ENCODE results near the gene PPFIA2.

PPFIA2 gene

DNA sequence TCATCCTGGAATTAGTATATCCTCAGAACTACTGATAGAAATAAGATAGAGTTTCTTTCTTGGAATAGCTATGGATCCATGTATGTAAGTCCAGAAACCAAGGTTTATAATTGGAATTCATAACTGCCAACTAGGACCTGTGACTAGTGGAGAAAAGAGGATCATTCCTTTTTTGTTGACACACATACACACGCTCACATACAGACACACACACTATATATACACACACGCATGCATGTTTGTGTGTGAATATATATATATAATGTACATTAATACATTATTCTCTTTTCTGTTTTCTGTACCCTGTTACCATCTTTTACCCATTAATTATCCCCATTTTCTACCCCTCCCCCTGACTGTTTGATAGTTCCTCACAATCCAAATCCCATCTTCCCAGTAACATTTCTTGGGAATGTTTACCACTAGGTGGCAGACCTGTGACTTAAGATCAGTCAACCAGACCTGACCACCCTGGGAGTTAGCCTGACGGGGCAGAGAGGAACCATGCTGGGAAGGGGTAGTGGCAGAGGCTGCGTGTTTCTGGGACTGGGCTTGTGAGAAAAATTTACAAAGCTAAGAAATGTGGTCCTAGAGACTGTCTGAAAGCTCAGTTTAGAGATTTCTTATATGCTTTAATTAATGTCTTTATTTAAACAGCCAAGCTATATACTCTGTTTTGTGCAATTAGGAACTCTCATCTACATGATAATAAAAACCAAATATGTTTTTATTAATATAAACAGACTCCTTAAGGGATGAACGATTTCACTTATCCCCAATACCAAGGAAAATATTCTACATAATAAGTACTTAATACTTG lies 308.0 kb downstream of the PPFIA2 start:
- peak; percentile 65 for DNase-seq (ENCODE audit: low read depth, low spot score)

- no peak for DNase-seq (ENCODE audit: low read depth, low spot score)
Observed at GRCh38 chr12:81441629-81442028, 317.5 kb downstream of the PPFIA2 start.

GRCh38 chr12:81440001-81440400 lies 319.1 kb downstream of the PPFIA2 start:
- no peak for DNase-seq (ENCODE audit: low read depth, low spot score)

GRCh38 chr12:81439344-81439743 lies 319.8 kb downstream of the PPFIA2 start:
- DNase-seq (ENCODE audit: low read depth, low spot score): no peak

GRCh38 chr12:81417056-81417455 lies 342.1 kb downstream of the PPFIA2 start:
- no peak for DNase-seq (ENCODE audit: low read depth, low spot score)

- no peak for DNase-seq (ENCODE audit: low read depth, low spot score)
Observed at GRCh38 chr12:81416571-81416970, 342.6 kb downstream of the PPFIA2 start.

GRCh38 chr12:81414441-81414840 lies 344.7 kb downstream of the PPFIA2 start:
- no peak for DNase-seq (ENCODE audit: low read depth, low spot score)

GRCh38 chr12:81412940-81413339 lies 346.2 kb downstream of the PPFIA2 start:
- no peak for DNase-seq (ENCODE audit: low read depth, low spot score)

DNA sequence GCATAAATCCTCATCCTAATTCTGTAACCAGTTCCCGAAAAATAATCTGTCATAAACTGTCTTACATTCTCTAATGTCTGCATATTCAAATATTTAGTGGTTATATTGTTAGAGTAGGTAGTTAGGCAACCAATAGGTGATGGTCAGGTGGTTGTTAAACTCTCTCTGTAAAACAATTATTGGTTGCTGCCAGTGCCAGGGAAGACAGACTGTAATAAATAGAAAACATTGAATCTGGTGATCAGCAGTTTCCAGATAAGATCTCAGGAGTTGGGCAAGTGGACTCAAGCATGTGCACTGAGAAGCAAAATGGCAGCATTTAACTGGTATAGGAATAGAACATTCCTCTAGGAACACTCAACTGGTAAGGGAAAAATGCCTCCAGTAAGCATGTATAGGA lies 355.8 kb downstream of the PPFIA2 start:
- no peak for DNase-seq (ENCODE audit: low read depth, low spot score)

DNA sequence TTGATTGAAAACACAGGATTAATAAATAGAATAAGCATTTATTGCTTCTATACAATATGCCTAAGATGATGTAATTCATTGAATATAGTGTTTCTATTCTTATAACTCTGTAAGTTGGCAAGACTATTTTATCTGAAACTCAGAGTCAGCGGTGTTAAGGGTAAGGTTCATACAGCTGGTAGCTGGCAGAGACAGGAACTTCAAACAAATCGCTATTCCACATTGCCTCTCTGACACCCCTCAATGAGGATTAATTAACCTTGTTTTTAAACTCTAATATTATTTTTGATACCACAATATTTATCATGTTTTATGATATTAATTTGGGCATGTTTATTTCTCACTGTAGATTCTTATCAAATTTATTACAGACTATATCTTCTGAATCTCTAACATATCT lies 357.9 kb downstream of the PPFIA2 start:
- DNase-seq (ENCODE audit: low read depth, low spot score): no peak

GRCh38 chr12:81400024-81400423 lies 359.1 kb downstream of the PPFIA2 start:
- DNase-seq (ENCODE audit: low read depth, low spot score): no peak

GRCh38 chr12:81395431-81395830 lies 363.7 kb downstream of the PPFIA2 start:
- DNase-seq (ENCODE audit: low read depth, low spot score): no peak

DNA sequence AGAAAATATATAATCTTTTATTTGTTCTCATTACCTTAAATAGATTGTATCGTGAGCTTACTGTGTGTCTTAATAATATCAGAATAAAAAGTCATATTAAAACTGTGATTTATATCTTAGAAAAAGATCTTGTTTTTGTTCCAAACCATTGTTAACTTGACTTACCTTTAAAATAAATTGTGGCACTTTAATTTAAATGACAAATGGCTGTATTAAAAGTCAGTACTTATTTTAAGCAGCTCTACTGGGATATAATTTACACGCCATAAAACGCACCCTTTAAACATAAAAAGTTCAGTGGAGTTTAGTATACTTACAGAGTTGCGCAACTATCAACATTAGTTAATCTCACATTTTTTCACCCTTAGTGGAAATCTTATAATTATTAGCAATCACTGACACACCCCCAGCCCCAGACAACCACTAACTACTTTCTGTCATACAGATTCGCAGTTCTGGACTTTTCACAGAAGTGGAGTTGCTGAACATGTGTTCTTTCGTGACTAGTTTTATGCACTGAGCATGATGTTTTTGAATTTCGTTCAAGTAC lies 369.5 kb downstream of the PPFIA2 start:
- no peak for DNase-seq (ENCODE audit: low read depth, low spot score)

DNA sequence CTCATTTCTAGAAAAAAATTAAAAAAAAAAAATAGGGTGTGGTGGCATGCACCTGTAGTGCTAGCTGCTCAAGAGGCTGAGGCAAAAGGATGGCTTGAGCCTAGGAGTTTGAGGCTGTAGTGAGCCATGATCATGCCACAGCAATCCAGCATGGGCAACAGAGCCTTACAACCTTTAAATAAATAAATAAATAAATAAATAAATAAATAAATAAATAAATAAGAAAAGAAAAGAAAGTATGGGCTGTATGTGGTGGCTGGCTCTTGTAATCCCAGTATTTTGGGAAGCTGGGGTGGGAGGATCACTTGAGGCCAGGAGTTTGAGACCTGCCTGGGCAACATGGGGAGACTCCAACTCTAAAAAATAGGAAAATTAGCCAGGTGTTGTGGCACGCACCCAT lies 373.0 kb downstream of the PPFIA2 start:
- DNase-seq (ENCODE audit: low read depth, low spot score): no peak

DNA sequence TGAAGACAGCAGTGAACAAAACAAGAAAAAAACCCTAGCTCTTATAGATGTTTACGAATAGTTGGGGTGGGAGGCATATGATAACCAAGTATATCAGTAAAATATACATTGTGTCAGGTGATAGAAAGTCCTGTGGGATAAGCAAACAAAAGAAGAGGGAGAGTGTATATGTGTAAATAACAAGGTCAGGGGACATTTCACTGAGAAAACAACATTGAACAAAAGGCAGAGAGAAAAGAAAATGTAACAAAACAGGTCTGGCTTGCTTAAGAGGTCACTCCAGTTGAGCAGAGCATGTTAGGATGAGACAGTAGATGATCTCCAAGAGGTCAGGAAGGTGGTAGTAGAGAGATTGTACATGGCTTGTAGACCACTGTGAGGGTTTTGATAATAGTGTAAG lies 377.2 kb downstream of the PPFIA2 start:
- DNase-seq (ENCODE audit: low read depth, low spot score): no peak

- DNase-seq (ENCODE audit: low read depth, low spot score): no peak
Observed at GRCh38 chr12:81378601-81379285, 380.4 kb downstream of the PPFIA2 start.

DNA sequence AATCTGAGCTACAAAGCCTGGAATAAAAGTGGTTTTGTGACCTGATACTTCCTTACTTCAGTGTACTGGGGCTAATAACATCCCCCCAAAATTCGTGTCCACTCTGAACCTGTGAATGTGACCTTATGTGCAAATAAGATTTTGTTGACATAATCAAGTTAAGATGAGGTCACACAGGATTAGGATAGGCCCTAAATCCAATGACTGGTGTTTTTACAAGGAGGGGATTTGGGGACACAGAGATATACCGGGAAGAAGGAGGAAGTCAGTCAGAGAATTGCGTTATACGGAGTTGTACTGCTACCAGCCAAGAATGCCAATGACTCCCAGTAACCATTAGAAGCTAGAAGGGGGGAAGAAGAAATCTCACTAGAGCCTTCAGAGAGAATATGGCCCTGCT lies 381.4 kb downstream of the PPFIA2 start:
- DNase-seq (ENCODE audit: low read depth, low spot score): no peak

GRCh38 chr12:81375969-81376368 lies 383.2 kb downstream of the PPFIA2 start:
- no peak for DNase-seq (ENCODE audit: low read depth, low spot score)

DNA sequence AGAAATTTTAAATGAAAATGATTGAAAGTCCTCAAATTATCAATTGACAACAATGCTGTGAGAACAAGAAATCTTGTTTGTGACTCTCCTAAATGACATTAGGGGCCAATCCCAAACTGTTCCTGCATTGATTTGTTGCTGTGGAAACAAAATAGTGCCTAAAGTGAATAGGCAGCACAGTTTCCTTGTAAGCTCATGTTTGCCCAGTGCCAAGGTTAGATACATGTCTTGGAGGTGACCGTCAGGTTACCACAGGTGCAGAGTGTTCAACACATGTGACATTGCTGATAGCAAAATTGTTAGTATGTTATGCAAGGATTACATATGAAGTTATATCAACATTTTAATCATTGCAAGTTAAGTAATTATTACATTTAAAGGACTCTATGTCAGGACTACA lies 388.7 kb downstream of the PPFIA2 start:
- DNase-seq (ENCODE audit: low read depth, low spot score): no peak

DNA sequence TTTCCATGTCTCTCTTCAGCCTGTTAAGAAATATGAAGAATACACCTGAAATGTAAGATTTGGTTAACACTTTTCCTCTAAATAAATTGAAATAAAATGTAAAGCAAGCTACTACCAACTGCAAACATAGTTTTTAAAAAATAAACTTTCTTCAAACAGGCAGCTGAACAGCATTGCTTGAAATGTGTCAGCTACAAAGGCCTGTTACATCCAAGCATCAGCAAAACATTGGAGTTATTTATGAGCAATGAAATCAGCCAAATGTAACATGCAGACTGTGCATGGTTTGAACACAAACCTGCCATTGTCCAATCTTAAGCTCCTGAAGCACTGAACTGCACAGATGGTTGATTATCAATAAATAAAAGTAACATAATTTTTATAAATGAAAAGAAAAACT lies 390.0 kb downstream of the PPFIA2 start:
- no peak for DNase-seq (ENCODE audit: low read depth, low spot score)

DNA sequence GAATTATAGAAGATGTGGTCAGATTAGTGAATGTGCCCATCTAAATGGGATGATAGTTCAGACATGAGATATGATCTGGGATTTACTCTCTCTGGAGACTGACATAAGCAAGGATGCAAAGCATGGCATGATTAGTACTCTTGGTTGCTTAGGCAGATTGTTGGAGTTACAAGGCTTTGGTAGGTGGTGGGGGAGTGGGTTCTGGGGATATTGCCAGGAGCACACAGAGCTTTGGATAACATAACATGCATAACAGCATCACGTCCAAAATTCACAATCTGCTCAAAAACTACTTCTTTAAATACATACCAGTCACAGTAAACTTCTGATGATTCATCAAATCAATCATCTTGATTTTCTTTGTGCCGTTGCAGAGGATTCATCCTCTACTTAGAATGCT lies 393.9 kb downstream of the PPFIA2 start:
- DNase-seq (ENCODE audit: low read depth, low spot score): no peak

DNA sequence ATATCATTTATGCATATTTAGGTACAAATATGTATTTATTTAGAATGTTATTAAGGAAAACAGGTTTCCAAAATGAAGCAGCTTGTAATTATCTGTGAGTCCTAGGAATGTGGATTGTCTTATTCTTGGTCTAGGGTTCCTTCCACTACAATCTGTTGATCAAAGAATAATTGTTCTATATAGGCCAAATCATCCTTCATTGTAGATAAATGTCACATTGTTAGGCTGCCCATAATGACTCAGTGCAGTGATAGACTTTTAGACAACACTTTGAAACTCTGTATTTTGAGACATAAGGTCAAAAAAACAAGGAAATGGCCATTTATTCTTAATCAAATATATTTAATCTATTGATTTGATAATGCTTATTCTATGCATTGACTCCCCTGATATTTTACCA lies 398.2 kb downstream of the PPFIA2 start:
- no peak for DNase-seq (ENCODE audit: low read depth, low spot score)

GRCh38 chr12:81359736-81360135 lies 399.4 kb downstream of the PPFIA2 start:
- DNase-seq (ENCODE audit: low read depth, low spot score): no peak
